22Rv1 (cell line): Measurements from ENCODE around the gene TMEM208.

Experiments
- CTCF ChIP-seq: fragments of 450-650 bp; IDR thresholded peaks from 2 replicates; pipeline ENCODE4 v1.5.1; 2017; ENCODE audit warnings: mild to moderate bottlenecking
- ZFX ChIP-seq: fragments of 450-650 bp; IDR thresholded peaks from 2 replicates; pipeline ENCODE4 v1.6.1; 2017; ENCODE audit warnings: antibody characterized with exemption, borderline replicate concordance

DNA sequence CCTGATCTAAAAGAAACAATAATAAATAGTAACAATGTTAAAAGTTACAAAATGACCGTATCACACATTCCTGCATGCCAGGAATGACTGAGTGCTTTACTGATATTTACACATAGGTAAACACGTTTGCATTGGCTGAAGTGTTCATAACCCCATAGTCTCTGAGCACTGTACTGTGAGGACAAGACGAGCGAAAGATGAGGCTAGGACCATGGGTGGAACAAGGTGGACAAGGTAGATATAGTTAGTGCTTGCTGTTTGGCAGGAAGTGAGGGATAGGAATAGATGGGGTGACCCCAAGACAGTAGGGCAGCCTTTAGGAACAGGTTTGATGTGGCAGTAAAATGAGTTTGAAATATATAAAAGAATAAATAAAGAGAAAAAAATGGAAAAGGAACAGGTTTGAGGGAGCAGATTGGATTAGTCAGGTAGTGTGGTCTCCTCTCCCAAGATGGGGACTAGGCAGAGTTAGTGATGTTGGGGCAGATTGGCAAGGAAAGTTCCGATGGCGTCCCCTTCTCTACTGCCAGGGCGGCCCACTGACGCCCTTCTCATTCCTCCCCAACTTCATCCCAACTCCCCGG is 35.4 kb upstream of the TMEM208 start:
- TF ChIP-seq CTCF, result no peak
- TF ChIP-seq ZFX, result no peak
